HEK293T (cell line): ENCODE results near the gene MLH3.

Experiments used
- CTCF ChIA-PET: fragments of 350-600 bp; formaldehyde crosslinking; extraction: SDS; loops from one replicate; lab custom pipeline; 2021; ENCODE audit warnings: antibody characterized with exemption, inconsistent platforms; lab: Yijun Ruan, JAX
- POLR2A ChIA-PET: fragments of 350-600 bp; formaldehyde crosslinking; extraction: SDS; loops from one replicate; lab custom pipeline; 2020; ENCODE audit warnings: antibody characterized with exemption, inconsistent platforms; lab: Yijun Ruan, JAX
- DNase-seq: peaks from one replicate; pipeline ENCODE4 v3.0.0; 2012; ENCODE audit warnings: mixed read lengths; ENCODE audit errors: extremely low spot score
- ARNT ChIP-seq: fragments of 450-650 bp; IDR thresholded peaks from 2 replicates; pipeline ENCODE4 v1.6.1; 2017; ENCODE audit warnings: mild to moderate bottlenecking
- BHLHE40 ChIP-seq: fragments of 450-650 bp; IDR thresholded peaks from 2 replicates; pipeline ENCODE4 v1.6.1; 2016; ENCODE audit warnings: mild to moderate bottlenecking, moderate library complexity, borderline replicate concordance
- CTBP1 ChIP-seq: fragments of 450-650 bp; IDR thresholded peaks from 2 replicates; pipeline ENCODE4 v1.6.1; 2016; ENCODE audit warnings: borderline replicate concordance
- ELF4 ChIP-seq: fragments of 450-650 bp; IDR thresholded peaks from 2 replicates; pipeline ENCODE4 v1.6.1; 2017; ENCODE audit warnings: antibody characterized with exemption
- FOXA1 ChIP-seq: fragments of 450-650 bp; IDR thresholded peaks from 2 replicates; pipeline ENCODE4 v1.6.1; 2016; ENCODE audit warnings: mild to moderate bottlenecking
- FOXK2 ChIP-seq: fragments of 450-650 bp; IDR thresholded peaks from 2 replicates; pipeline ENCODE4 v1.6.1; 2016; ENCODE audit warnings: mild to moderate bottlenecking
- FOXM1 ChIP-seq: fragments of 450-650 bp; IDR thresholded peaks from 2 replicates; pipeline ENCODE4 v1.6.1; 2017; ENCODE audit warnings: mild to moderate bottlenecking, borderline replicate concordance
- HDGF ChIP-seq: fragments of 450-650 bp; IDR thresholded peaks from 2 replicates; pipeline ENCODE4 v1.6.1; 2017; ENCODE audit warnings: antibody characterized with exemption, borderline replicate concordance
- L3MBTL2 ChIP-seq: fragments of 450-650 bp; conservative IDR thresholded peaks from 2 replicates; pipeline ENCODE4 v1.6.1; 2016; ENCODE audit warnings: mild to moderate bottlenecking
- LEF1 ChIP-seq: fragments of 450-650 bp; IDR thresholded peaks from 2 replicates; pipeline ENCODE4 v1.6.1; 2017; ENCODE audit warnings: mild to moderate bottlenecking, borderline replicate concordance
- NFRKB ChIP-seq: fragments of 450-650 bp; IDR thresholded peaks from 2 replicates; pipeline ENCODE4 v1.6.1; 2016; ENCODE audit warnings: mild to moderate bottlenecking, moderate library complexity
- PKNOX1 ChIP-seq: fragments of 450-650 bp; IDR thresholded peaks from 2 replicates; pipeline ENCODE4 v1.6.1; 2016
- SP1 ChIP-seq: fragments of 450-650 bp; IDR thresholded peaks from 2 replicates; pipeline ENCODE4 v1.6.1; 2017
- SUZ12 ChIP-seq: fragments of 450-650 bp; IDR thresholded peaks from 2 replicates; pipeline ENCODE4 v1.6.1; 2016; ENCODE audit warnings: mild to moderate bottlenecking
- TARDBP ChIP-seq: fragments of 450-650 bp; IDR thresholded peaks from 2 replicates; pipeline ENCODE4 v1.6.1; 2016
- ZNF384 ChIP-seq: fragments of 450-650 bp; IDR thresholded peaks from 2 replicates; pipeline ENCODE4 v1.6.1; 2016

Gene MLH3

DNA sequence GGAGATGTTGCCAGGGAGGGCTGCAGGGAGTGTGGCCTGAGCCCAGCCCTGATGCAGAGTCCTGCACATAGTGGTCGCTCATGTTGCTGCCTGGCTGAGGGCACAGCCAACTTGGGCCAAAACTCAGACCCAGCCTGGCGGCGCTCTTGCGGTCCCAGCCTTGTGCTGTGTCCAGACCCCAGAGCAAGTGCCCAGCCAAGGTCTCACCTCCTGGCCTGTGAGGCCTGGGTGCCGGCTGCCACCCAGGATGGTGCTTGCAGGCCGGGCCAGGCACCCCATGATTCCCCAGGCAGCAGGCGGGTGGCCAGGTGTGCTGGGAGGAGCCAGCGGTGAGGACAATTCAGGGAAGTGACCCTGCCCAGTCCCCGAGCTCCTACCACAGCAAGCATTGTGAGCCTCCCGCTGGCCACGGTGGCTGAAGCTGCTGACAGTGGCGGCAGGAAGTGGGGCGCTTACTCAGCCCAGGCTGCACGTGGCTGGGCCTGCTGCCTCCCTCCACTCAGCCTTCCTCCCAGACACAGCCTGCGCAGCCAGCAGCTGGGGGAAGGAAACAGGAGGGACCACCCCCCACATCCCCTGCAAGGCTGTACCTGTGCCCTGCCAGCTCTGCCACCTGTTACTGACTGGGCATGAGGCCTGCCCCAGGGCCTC, 78.1 kb downstream of the MLH3 start:
- POLR2A ChIA-PET: no interaction called here
- TF ChIP-seq ZNF384: no peak
- no peak for TF ChIP-seq LEF1
- TF ChIP-seq SP1: no peak
- no peak for TF ChIP-seq HDGF
- no peak for TF ChIP-seq SUZ12
- no peak for TF ChIP-seq TARDBP
- no peak for TF ChIP-seq PKNOX1
- TF ChIP-seq FOXK2: no peak
- no peak for TF ChIP-seq ARNT
- no peak for TF ChIP-seq NFRKB
- TF ChIP-seq ELF4: no peak
- TF ChIP-seq BHLHE40: no peak
- TF ChIP-seq FOXA1: no peak
- no peak for TF ChIP-seq CTBP1
- TF ChIP-seq FOXM1: no peak
- TF ChIP-seq L3MBTL2: no peak

GRCh38 chr14:74968811-74969210, 82.5 kb downstream of the MLH3 start:
- ChIA-PET POLR2A (interaction anchor here (1.3 to 1.7 kb wide), 2 partner anchors 11 to 16 kb away, joined by 3 read pairs; no protein-coding TSS in a partner anchor), CTCF (interaction anchor here (1.0 kb wide), 1 partner anchor 24 kb away, joined by 4 read pairs; no protein-coding TSS in a partner anchor)
- no peak for DNase-seq
- no peak for TF ChIP-seq LEF1
- TF ChIP-seq BHLHE40: no peak
- TF ChIP-seq HDGF: no peak
- no peak for TF ChIP-seq SUZ12
- TF ChIP-seq FOXA1: no peak
- no peak for TF ChIP-seq ELF4
- no peak for TF ChIP-seq TARDBP
- TF ChIP-seq ZNF384: no peak
- no peak for TF ChIP-seq FOXK2
- no peak for TF ChIP-seq ARNT
- no peak for TF ChIP-seq SP1
- no peak for TF ChIP-seq L3MBTL2
- TF ChIP-seq NFRKB: no peak
- no peak for TF ChIP-seq PKNOX1
- TF ChIP-seq CTBP1: no peak

More for the DNA sequence above, 78.1 kb downstream of the MLH3 start:
- CTCF ChIA-PET: no interaction called here
- no peak for DNase-seq

GRCh38 chr14:74965486-74966153, 85.6 kb downstream of the MLH3 start:
- ChIA-PET CTCF (interaction anchor here (1.1 to 1.4 kb wide), 2 partner anchors 15 to 21 kb away, joined by 3 read pairs; no protein-coding TSS in a partner anchor), POLR2A (interaction anchor here (0.5 to 1.6 kb wide), 3 partner anchors 10 to 98 kb away, joined by 3 to 6 read pairs (median 3); partner anchors contain the start of genes ACYP1 and PGF)
- DNase-seq: no peak
- TF ChIP-seq ARNT: no peak

GRCh38 chr14:74964787-74965485, 86.3 kb downstream of the MLH3 start:
- ChIA-PET CTCF (interaction anchor here (1.1 to 1.4 kb wide), 2 partner anchors 16 to 20 kb away, joined by 3 read pairs; no protein-coding TSS in a partner anchor), POLR2A (interaction anchor here (1.1 to 1.6 kb wide), 2 partner anchors 10 to 99 kb away, joined by 3 to 6 read pairs; partner anchors contain the start of genes ACYP1 and PGF)
- no peak for DNase-seq

More at GRCh38 chr14:74964787-74965485, 86.3 kb downstream of the MLH3 start:
- TF ChIP-seq PKNOX1: no peak
- no peak for TF ChIP-seq CTBP1
